ENCODE results near the gene KRT13. TPM values are rescaled to one million over a fixed set of nuclear protein-coding genes. Genes with fewer than 3 reads are reported as not detected.
A peak's percentile ranks its signal among the peaks of the same experiment; 100 is the strongest.

KRT13 gene
- total RNA-seq, 1 donor from 2014 or later = 1.9 TPM

- Histone ChIP-seq H3K4me1 (no peaks in the 10 kb centered on the region), H3K4me3 (no peak overlapping the region), H3K27me3 (no peaks in the 10 kb centered on the region), H3K27ac (no peak overlapping the region), H3K9me3 (no peaks in the 10 kb centered on the region), H3K36me3 (no peaks in the 10 kb centered on the region)
- intact Hi-C loops (cut with DNase I) = no loop called here
- no peak for DNase-seq (ENCODE audit: low spot score in 2 of 2)
- peak in 1 of 3 experiments; percentile 36 for TF ChIP-seq CTCF (IDR thresholded peaks at IDR 0.05)
These were observed 18.4 kb downstream of the KRT13 start for GRCh38 chr17:41486809-41487530.

DNA sequence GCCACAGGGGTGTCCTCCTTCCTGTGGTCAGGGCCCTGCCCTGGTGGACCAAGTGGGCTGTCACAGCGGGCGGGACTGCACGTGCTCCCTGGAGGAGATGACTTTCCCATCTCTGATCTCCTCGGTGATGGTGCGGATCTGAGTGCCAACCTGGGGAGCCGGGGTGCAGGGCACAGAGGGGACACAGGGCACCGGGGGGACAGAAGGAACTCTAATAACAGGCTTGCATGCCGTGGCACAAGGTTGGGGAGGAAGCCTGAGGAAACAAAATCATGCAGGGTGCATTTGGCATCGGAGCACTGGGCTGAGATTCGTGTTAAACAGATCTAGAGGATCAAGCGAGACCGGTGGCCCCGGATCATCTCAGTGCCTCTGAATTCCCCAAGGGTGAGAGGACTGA is 19.1 kb downstream of the KRT13 start:
- intact Hi-C loops (cut with DNase I) = no loop called here
- TF ChIP-seq CTCF (IDR thresholded peaks at IDR 0.05) = no peak
- DNase-seq (ENCODE audit: low spot score in 2 of 2) = no peak
- H3K4me3 ChIP-seq = no peak overlapping the region
- no peak overlapping the region for H3K27ac ChIP-seq
- no peaks in the 10 kb centered on the region for H3K36me3 ChIP-seq
- no peaks in the 10 kb centered on the region for H3K4me1 ChIP-seq
- no peaks in the 10 kb centered on the region for H3K27me3 ChIP-seq
- no peaks in the 10 kb centered on the region for H3K9me3 ChIP-seq

DNA sequence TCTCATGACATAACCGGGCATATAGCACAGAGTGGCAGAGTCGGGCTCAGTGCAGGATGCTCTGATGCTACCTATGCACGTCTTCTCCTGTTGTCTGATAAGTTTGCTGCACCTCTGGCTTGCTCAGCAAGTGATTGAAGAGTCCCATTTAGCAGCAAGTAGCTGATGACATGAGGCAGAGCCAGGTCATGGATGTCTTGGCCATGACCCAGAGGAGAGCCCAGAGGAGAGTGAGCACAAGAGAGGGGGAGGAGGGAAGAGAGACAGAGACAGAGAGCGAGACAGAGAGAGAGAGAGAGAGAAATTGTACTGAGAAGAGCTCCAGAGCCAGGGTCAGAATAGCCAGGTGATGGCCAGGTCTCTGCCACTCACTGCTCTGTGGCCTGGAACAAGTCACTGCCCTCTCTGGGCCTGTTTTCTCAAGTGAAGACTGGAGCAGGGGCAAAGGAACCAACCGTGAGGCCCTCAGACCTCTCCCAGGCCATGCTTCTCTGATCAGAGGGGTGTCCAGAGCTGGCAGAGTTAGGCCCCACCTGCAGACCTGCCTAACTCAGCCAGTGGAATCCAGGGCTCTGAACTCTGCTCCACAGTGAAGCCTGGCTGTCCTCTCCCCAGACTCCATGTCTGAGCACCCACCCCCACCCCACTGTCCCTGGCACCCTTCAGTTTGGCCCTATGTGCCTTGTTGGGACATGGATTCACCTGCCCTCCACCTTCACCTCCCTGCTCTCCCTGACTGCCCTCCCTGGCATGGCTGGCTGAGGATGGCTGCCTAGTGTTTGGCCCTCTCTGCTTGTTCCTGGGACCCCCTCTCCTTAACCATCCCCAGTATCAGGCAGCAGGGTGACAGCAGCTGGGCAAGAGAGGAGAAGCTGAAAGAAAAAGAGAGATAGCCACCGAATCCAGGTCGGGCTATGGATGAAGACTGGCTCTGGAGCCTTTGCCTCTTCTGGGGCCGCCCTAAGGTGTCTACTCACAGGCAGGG is 20.2 kb downstream of the KRT13 start:
- intact Hi-C loops (cut with DNase I) = no loop called here
- H3K27me3 ChIP-seq = no peaks in the 10 kb centered on the region
- H3K4me1 ChIP-seq = no peaks in the 10 kb centered on the region
- H3K9me3 ChIP-seq = no peaks in the 10 kb centered on the region
- no peak overlapping the region for H3K4me3 ChIP-seq
- H3K27ac ChIP-seq = no peak overlapping the region
- DNase-seq (ENCODE audit: low spot score in 2 of 2) = no peak
- no peak for TF ChIP-seq CTCF (IDR thresholded peaks at IDR 0.05)
- no peaks in the 10 kb centered on the region for H3K36me3 ChIP-seq

DNA sequence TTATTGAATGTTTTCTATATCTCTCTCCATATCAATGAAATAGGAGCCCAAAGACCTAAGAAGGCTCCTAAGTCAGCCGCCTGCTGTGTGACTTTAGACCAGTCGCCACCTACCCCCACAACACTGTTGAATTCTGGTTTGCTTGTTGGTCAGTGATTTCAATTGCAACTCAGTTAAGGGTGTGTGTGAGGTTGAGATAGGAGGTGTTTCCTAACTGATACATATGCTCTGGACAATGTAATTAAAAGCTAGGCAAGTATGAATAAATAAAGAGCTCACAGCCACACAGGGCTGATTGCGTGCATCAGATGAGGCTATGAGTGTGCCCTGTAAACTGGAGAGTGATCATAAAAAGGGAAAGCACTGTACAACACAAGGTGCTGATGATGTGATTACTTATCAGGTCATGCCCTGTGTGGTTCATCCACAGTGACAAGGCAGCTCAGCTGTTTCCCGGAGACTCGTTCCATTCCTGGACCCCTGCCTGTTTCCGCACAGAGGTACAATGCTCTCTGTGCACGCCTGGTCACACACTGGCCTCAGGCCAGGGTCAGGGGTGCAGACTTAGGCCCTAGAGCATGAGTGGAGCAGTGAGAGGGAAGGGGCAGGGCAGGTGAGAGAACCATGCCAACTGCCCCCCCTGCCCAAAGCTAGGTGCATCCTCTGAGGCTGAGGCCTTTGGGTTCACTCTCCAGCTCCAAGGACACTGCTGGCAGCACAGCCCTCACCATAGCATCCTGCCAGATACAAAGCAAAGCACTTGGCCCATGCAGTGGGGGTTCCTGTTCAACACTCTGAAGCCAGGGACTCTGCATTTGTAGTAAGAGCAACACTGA is 21.2 kb downstream of the KRT13 start:
- no peak for TF ChIP-seq CTCF (IDR thresholded peaks at IDR 0.05)
- no peak overlapping the region for H3K4me3 ChIP-seq
- no peak for DNase-seq (ENCODE audit: low spot score in 2 of 2)
- no peaks in the 10 kb centered on the region for H3K27me3 ChIP-seq
- intact Hi-C loops (cut with DNase I) = no loop called here
- no peak overlapping the region for H3K27ac ChIP-seq
- no peaks in the 10 kb centered on the region for H3K36me3 ChIP-seq
- no peaks in the 10 kb centered on the region for H3K4me1 ChIP-seq
- no peaks in the 10 kb centered on the region for H3K9me3 ChIP-seq

GRCh38 chr17:41483531-41483930 is 21.9 kb downstream of the KRT13 start:
- intact Hi-C loops (cut with DNase I) = no loop called here
- no peak for DNase-seq (ENCODE audit: low spot score in 2 of 2)
- no peak overlapping the region for H3K27ac ChIP-seq

More at GRCh38 chr17:41483531-41483930, 21.9 kb downstream of the KRT13 start:
- no peak for TF ChIP-seq CTCF (IDR thresholded peaks at IDR 0.05)
- no peaks in the 10 kb centered on the region for H3K4me1 ChIP-seq
- no peaks in the 10 kb centered on the region for H3K9me3 ChIP-seq
- H3K4me3 ChIP-seq = no peak overlapping the region
- H3K27me3 ChIP-seq = no peaks in the 10 kb centered on the region
- no peaks in the 10 kb centered on the region for H3K36me3 ChIP-seq
